HepG2 (cell line): ENCODE data around the gene BMPR1B. TPM values are rescaled to one million over a fixed set of nuclear protein-coding genes. Genes with fewer than 3 reads are reported as not detected.
A peak's percentile ranks its signal among the peaks of the same experiment; 100 is the strongest.

Experiments
- ARNT2 ChIP-seq: sonication (generic); formaldehyde crosslinking; IDR thresholded peaks from 2 replicates; pipeline ENCODE4 v1.8.0; 2022; ENCODE audit warnings: mild to moderate bottlenecking, low read depth, missing genetic modification reagents, moderate library complexity
- ATF7 ChIP-seq, 2 experiments: fragments of 450-650 bp in 1 of 2; sonication (generic) in 1 of 2; formaldehyde crosslinking in 1 of 2; IDR thresholded peaks; 2 replicates each; pipeline versions ENCODE4 v1.4.0 to v1.6.1; 2016 to 2020; ENCODE audit warnings: antibody characterized with exemption in 1 of 2, mild to moderate bottlenecking in 1 of 2, missing genetic modification reagents in 1 of 2
- CENPBD1 ChIP-seq: sonication (generic); formaldehyde crosslinking; IDR thresholded peaks from 2 replicates; pipeline ENCODE4 v1.8.0; 2022; ENCODE audit warnings: missing genetic modification reagents, low read depth, mild to moderate bottlenecking, borderline replicate concordance
- FIP1L1 ChIP-seq: fragments of 200-400 bp; formaldehyde crosslinking; IDR thresholded peaks from 2 replicates; pipeline ENCODE4 v1.6.1; 2018; ENCODE audit warnings: low read depth, mild to moderate bottlenecking, low read length, moderate library complexity, borderline replicate concordance; ENCODE audit not compliant: insufficient read depth
- FUBP1 ChIP-seq: sonication (generic); formaldehyde crosslinking; IDR thresholded peaks from 2 replicates; pipeline ENCODE4 v1.5.1; 2020; ENCODE audit warnings: missing genetic modification reagents, mild to moderate bottlenecking, borderline replicate concordance
- HES4 ChIP-seq: sonication (generic); formaldehyde crosslinking; IDR thresholded peaks from 2 replicates; pipeline ENCODE4 v1.9.0; 2021; ENCODE audit warnings: mild to moderate bottlenecking, missing genetic modification reagents, borderline replicate concordance
- PCBP2 ChIP-seq: fragments of 200-400 bp; formaldehyde crosslinking; optimal IDR thresholded peaks from 2 replicates; pipeline ENCODE3; 2018; ENCODE audit warnings: low read length, low read depth; ENCODE audit not compliant: poor library complexity, severe bottlenecking
- SALL1 ChIP-seq: sonication (generic); formaldehyde crosslinking; IDR thresholded peaks from 2 replicates; pipeline ENCODE4 v1.8.0; 2022; ENCODE audit warnings: mild to moderate bottlenecking, missing genetic modification reagents
- ZBTB42 ChIP-seq: sonication (generic); formaldehyde crosslinking; IDR thresholded peaks from 2 replicates; pipeline ENCODE4 v1.5.0; 2020; ENCODE audit warnings: mild to moderate bottlenecking, missing genetic modification reagents
- ZFAT ChIP-seq: sonication (generic); formaldehyde crosslinking; conservative IDR thresholded peaks from 2 replicates; pipeline ENCODE4 v1.8.1; 2023; ENCODE audit warnings: missing genetic modification reagents, inconsistent platforms
- ZFYVE20 ChIP-seq: sonication (generic); formaldehyde crosslinking; IDR thresholded peaks from 2 replicates; pipeline ENCODE4 v1.8.0; 2023; ENCODE audit warnings: low read depth, mild to moderate bottlenecking, moderate library complexity, missing genetic modification reagents, borderline replicate concordance
- ZNF142 ChIP-seq: sonication (generic); formaldehyde crosslinking; IDR thresholded peaks from 2 replicates; pipeline ENCODE4 v1.4.0; 2020; ENCODE audit warnings: missing genetic modification reagents
- ZNF275 ChIP-seq: sonication (generic); formaldehyde crosslinking; IDR thresholded peaks from 2 replicates; pipeline ENCODE4 v1.8.0; 2022; ENCODE audit warnings: missing genetic modification reagents, mild to moderate bottlenecking, inconsistent platforms, borderline replicate concordance
- ZNF691 ChIP-seq: sonication (generic); formaldehyde crosslinking; IDR thresholded peaks from 2 replicates; pipeline ENCODE4 v1.4.0; 2020; ENCODE audit warnings: missing genetic modification reagents, low read depth, mild to moderate bottlenecking, borderline replicate concordance
- ZNF790 ChIP-seq: sonication (generic); formaldehyde crosslinking; IDR thresholded peaks from 2 replicates; pipeline ENCODE4 v1.8.0; 2022; ENCODE audit warnings: missing genetic modification reagents, mild to moderate bottlenecking, borderline replicate concordance
- ZNF792 ChIP-seq: IDR thresholded peaks from 2 replicates; pipeline ENCODE4 v1.6.1; 2016
- polyA plus RNA-seq, 8 experiments: library from polyadenylated mRNA; depleted of rRNA in 3 of 8; stranded (reverse) in 7 of 8; unstranded in 1 of 8; fragments of >200 nt; fragmentation: Illumina TruSeq in 4 of 8; extraction: Trizol in 4 of 8; gene quantifications; 2 replicates each; pipeline versions ENCODE4 v1.2.1 to v1.2.3, GENCODE V29; 2011 to 2016; ENCODE audit warnings: low read depth in 4 of 8, missing spikeins in 1 of 8, mixed read lengths in 1 of 8; ENCODE audit not compliant: insufficient read depth in 1 of 8
- total RNA-seq, 5 experiments: library from RNA; depleted of rRNA; stranded (reverse); fragments of >200 nt; fragmentation: Illumina TruSeq; extraction: Trizol; gene quantifications; 2 replicates each; pipeline ENCODE4 v1.2.3, GENCODE V29; 2016; ENCODE audit warnings: low read depth in 1 of 5

BMPR1B gene
- total and polyA plus RNA-seq, 2 of the 13 experiments (the other 11 are each of a cell fraction or from before 2014, with no cell fraction given), result 0.07 TPM; not detected in 1

- TF ChIP-seq ZNF142 (CRISPR knock-in tag) (no peak), ZFAT (CRISPR knock-in tag) (no peak), CENPBD1 (CRISPR knock-in tag) (no peak), FIP1L1 (no peak), SALL1 (peak; percentile 85), HES4 (CRISPR knock-in tag) (no peak), ARNT2 (CRISPR knock-in tag) (no peak), FUBP1 (CRISPR knock-in tag) (no peak), ZFYVE20 (no peak), ZNF275 (no peak), ZBTB42 (no peak), ZNF691 (CRISPR knock-in tag) (0 out of 2 replicates have a peak, but pooled peaks have one; percentile 44), ZNF790 (CRISPR knock-in tag) (no peak), ZNF792 (CRISPR knock-in tag) (no peak), PCBP2 (no peak), ATF7 (IDR thresholded peaks at IDR 0.05) (no peak), ATF7 (CRISPR knock-in tag; IDR thresholded peaks at IDR 0.05) (no peak)
Measured at GRCh38 chr4:94897023-94897422, 139.3 kb downstream of the BMPR1B start (continued).
